Uterus (tissue), 4 donors: ENCODE data around the gene SYNJ2. TPM values are rescaled to one million over a fixed set of nuclear protein-coding genes. Genes with fewer than 3 reads are reported as not detected.
A peak's percentile ranks its signal among the peaks of the same experiment; 100 is the strongest.

Experiments used
- DNase-seq, 2 donors: peaks; one replicate each; pipeline ENCODE4 v3.0.0-alpha.2; 2019 to 2020
- H3K27ac ChIP-seq, 2 donors: fragments of 200-600 bp; sonication (generic); 1 replicate in 1 of 2; 2 replicates in 1 of 2; pipeline ENCODE4 v1.5.1; 2016 to 2018
- H3K27me3 ChIP-seq, 2 donors: fragments of 200-600 bp; sonication (generic); one replicate each; pipeline ENCODE4 v1.5.1; 2018 to 2019; ENCODE audit warnings: control low read depth in 1 of 2
- H3K36me3 ChIP-seq, 2 donors: fragments of 200-600 bp; sonication (generic); one replicate each; pipeline ENCODE4 v1.5.1; 2019; ENCODE audit warnings: control low read depth in 1 of 2
- H3K4me1 ChIP-seq, 2 donors: fragments of 200-600 bp; sonication (generic); one replicate each; pipeline ENCODE4 v1.5.1; 2018 to 2019; ENCODE audit warnings: control low read depth in 1 of 2
- H3K4me3 ChIP-seq, 2 donors: fragments of 200-600 bp; sonication (generic); 1 replicate in 1 of 2; 2 replicates in 1 of 2; pipeline ENCODE4 v1.5.1; 2018 to 2019; ENCODE audit warnings: mild to moderate bottlenecking in 1 of 2
- H3K9me3 ChIP-seq, 2 donors: fragments of 200-600 bp; sonication (generic); one replicate each; pipeline ENCODE4 v1.5.1; 2019; ENCODE audit warnings: control low read depth in 1 of 2
- POLR2A ChIP-seq, 2 donors: fragments of 450-650 bp; IDR thresholded peaks; one replicate each; pipeline ENCODE4 v1.6.1; 2016; ENCODE audit warnings: antibody characterized with exemption in 2 of 2, mild to moderate bottlenecking in 1 of 2, moderate library complexity in 1 of 2
- intact Hi-C: fragments of 100-400 bp; cut with DNase I; formaldehyde crosslinking; loops from one replicate; pipeline ENCODE4 v1.15.1; 2023; ENCODE audit warnings: low total_unique reads
- total RNA-seq, 4 donors: library from RNA; depleted of rRNA in 3 of 4; stranded (reverse); fragments of >200 nt in 3 of 4; gene quantifications; one replicate each; pipeline versions ENCODE4 v1.1.0 to v1.2.4, GENCODE V29; 2014 to 2023
- TF ChIP-seq, protein P1 (sequence below), 4 experiments: fragments of 200-600 bp in 2 of 4; fragments of 450-650 bp in 2 of 4; sonication (generic) in 2 of 4; IDR thresholded peaks; one replicate each; pipeline ENCODE4 v1.5.1; 2016 to 2019; ENCODE audit warnings: antibody characterized with exemption in 4 of 4, mild to moderate bottlenecking in 2 of 4, moderate library complexity in 1 of 4
- donor health status: DM: yes; HTN: yes; CAD: no.

SYNJ2 gene
- total RNA-seq, 4 donors from 2014 or later = 9.5 to 32.2 (median 13.5) TPM

DNA sequence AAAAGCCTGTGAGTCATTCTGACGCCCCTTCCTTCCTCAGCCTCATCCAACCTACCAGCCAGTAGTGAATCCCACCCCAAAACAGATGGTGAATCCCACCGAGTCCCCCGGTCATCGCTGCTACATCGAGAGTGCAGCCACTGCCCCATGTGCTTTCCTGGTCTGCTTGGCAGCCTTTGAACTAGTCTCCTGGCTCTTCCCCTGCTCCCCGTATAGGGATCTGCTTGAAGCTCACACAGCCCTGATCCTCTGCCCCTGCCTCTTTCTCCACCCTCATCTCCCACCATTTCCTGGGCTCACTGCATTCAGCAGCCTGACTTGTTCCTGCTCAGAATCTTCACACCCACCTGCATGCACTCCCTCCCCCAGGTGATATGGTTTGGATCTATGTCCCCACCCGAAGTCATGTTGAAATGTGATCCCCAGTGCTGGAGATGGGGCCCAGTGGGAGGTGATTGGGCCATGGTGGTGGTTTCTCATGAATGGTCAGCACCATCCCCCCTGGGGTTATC, 14.6 kb downstream of the SYNJ2 start:
- Histone ChIP-seq H3K36me3 (no peaks in the 10 kb centered on the region), H3K4me1 (peaks cover 0 to 3% of the 10 kb centered on the region in 2 donors), H3K9me3 (no peaks in the 10 kb centered on the region), H3K27ac (no peak overlapping the region), H3K4me3 (no peak overlapping the region), H3K27me3 (no peaks in the 10 kb centered on the region)
- no peak for DNase-seq
- TF ChIP-seq POLR2A (IDR thresholded peaks at IDR 0.05) = no peak
- TF ChIP-seq, protein P1, sequence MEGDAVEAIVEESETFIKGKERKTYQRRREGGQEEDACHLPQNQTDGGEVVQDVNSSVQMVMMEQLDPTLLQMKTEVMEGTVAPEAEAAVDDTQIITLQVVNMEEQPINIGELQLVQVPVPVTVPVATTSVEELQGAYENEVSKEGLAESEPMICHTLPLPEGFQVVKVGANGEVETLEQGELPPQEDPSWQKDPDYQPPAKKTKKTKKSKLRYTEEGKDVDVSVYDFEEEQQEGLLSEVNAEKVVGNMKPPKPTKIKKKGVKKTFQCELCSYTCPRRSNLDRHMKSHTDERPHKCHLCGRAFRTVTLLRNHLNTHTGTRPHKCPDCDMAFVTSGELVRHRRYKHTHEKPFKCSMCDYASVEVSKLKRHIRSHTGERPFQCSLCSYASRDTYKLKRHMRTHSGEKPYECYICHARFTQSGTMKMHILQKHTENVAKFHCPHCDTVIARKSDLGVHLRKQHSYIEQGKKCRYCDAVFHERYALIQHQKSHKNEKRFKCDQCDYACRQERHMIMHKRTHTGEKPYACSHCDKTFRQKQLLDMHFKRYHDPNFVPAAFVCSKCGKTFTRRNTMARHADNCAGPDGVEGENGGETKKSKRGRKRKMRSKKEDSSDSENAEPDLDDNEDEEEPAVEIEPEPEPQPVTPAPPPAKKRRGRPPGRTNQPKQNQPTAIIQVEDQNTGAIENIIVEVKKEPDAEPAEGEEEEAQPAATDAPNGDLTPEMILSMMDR (IDR thresholded peaks at IDR 0.05) = no peak
- intact Hi-C loops = no loop called here

DNA sequence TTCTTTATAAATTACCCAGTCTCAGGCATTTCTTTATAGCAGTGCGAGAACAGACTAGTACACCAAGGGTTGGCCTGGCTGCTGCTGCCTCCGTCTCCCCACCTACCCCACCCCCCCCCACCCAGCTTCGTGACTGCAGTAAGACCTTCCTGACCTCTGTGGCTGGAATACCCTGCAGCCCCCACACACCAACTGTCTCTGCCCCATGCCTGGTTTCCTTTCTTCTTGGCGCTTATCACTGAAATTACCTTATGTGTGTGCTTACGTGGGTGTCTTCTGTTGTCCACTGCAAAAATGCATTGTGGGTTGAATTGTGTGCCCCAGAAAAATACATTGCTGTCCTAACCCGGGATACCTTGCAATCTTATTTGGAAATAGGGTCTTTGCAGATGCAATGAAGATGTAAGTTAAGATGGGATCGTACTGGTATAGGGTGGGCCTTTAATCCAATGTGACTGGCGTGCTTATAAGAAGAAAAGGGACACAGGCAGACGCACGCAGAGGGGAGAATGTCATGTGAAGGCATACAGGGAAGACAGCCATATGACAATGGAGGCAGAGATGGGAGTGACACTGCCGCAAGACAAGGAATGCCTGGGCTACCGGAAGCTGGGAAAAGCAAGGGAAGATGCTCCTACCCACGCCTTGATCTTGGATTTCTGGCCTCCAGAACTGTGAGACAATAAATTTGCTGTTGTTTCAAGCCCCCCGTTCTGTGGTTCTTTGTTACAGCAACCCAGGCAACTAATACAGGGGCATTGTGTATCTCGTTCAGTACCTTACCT, 15.4 kb downstream of the SYNJ2 start:
- no peak for DNase-seq
- no peaks in the 10 kb centered on the region for H3K36me3 ChIP-seq
- H3K9me3 ChIP-seq = no peaks in the 10 kb centered on the region
- H3K4me1 ChIP-seq = peaks cover 0 to 5% of the 10 kb centered on the region in 2 donors
- H3K4me3 ChIP-seq = no peak overlapping the region
- TF ChIP-seq, protein P1 (IDR thresholded peaks at IDR 0.05) = no peak
- no peak for TF ChIP-seq POLR2A (IDR thresholded peaks at IDR 0.05)
- intact Hi-C loops = no loop called here
- peak overlapping the region in 1 of 2 donors; percentile 63 for H3K27ac ChIP-seq
- no peaks in the 10 kb centered on the region for H3K27me3 ChIP-seq

DNA sequence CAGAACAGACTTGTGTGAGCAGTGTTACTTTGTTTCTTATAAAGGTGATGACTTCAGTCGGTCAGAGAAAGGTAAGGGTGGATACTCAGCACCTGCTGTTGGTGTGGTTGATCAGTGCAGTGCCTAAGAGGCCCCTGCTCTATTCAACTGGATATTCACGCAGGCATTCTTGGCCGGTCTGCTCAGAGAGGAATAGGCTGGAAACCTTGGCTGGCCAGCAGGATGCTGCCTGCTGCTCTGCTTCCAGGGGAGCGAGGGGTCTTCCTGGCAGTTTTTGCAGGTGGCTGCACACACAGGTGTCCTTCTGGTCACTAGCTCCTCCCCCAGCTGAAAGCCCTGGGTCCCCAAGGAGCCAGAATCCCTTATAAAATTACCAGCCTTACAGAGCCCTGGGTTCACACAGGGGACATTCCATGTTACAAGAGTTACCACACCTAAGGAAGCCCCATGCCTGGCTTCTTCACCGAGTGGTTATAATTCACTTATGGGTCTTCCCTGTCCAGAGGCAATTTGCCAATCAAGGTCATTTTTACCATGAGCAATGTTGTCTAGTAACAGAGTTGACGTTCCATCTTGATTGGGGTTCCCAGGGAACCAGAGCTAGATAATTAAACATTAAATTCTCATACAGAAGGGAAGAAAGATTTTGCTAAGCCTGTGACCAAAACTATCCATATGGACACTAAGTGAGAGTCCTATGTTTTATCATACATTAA, 16.4 kb downstream of the SYNJ2 start:
- no peak overlapping the region for H3K4me3 ChIP-seq
- peaks cover 4 to 11% of the 10 kb centered on the region in 2 donors for H3K4me1 ChIP-seq
- no peaks in the 10 kb centered on the region for H3K27me3 ChIP-seq
- intact Hi-C loops = no loop called here
- peak overlapping the region; percentile 36 to 63 for H3K27ac ChIP-seq
- H3K36me3 ChIP-seq = no peaks in the 10 kb centered on the region
- no peaks in the 10 kb centered on the region for H3K9me3 ChIP-seq
- DNase-seq = no peak
- no peak for TF ChIP-seq POLR2A (IDR thresholded peaks at IDR 0.05)
- TF ChIP-seq, protein P1 (IDR thresholded peaks at IDR 0.05) = no peak

DNA sequence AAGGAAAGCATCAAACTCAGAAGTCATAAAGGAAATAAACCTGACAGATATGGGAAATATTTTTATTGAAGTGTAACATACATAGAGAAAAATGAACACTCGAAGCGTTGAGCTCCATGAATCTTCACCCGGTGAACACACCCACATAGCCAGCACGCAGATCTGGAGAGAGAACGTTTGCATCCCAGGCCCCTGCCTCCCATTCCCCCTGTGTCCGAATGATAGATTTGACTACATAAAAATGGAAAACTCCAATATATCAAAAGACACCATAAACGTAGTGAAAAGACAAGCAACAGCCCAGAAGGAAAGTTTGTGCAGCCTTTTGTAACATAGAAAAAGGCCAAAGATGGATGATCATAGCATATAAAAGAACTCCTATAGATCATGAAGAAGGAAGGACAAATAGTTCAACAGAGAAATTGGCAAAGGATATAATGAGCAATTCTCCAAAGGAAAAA, 17.1 kb downstream of the SYNJ2 start:
- H3K36me3 ChIP-seq = no peaks in the 10 kb centered on the region
- intact Hi-C loops = no loop called here
- no peaks in the 10 kb centered on the region for H3K27me3 ChIP-seq
- H3K4me1 ChIP-seq = peaks cover 8 to 11% of the 10 kb centered on the region in 2 donors
- TF ChIP-seq POLR2A (IDR thresholded peaks at IDR 0.05) = no peak
- TF ChIP-seq, protein P1 (IDR thresholded peaks at IDR 0.05) = no peak
- no peaks in the 10 kb centered on the region for H3K9me3 ChIP-seq
- H3K4me3 ChIP-seq = no peak overlapping the region
- H3K27ac ChIP-seq = peak overlapping the region; percentile 36 to 63
- no peak for DNase-seq
